Small intestine (tissue), 7 donors: ENCODE data around the gene TSKU. TPM values are rescaled to one million over a fixed set of nuclear protein-coding genes. Genes with fewer than 3 reads are reported as not detected.
A peak's percentile ranks its signal among the peaks of the same experiment; 100 is the strongest.

Experiments
- DNase-seq, 2 donors: peaks; one replicate each; pipeline versions ENCODE4 v3.0.0 to v3.0.0-alpha.2; 2013
- FAIRE-seq: peaks from 2 replicates; lab custom pipeline; 2012; peaks lifted over from hg19 to GRCh38; lab: Jason Lieb, UNC
- H3K27ac ChIP-seq, 3 donors: one replicate each; pipeline ENCODE4 v1.5.1; 2013; ENCODE audit warnings: low read length in 2 of 3, mild to moderate bottlenecking in 2 of 3, control low read depth in 1 of 3, inconsistent platforms in 1 of 3, low read depth in 1 of 3, moderate library complexity in 1 of 3
- H3K27me3 ChIP-seq, 3 donors: one replicate each; pipeline ENCODE4 v1.6.1; 2013; ENCODE audit warnings: low read length in 3 of 3, inconsistent platforms in 1 of 3; ENCODE audit not compliant: control insufficient read depth in 3 of 3, insufficient read depth in 3 of 3
- H3K36me3 ChIP-seq, 3 donors: one replicate each; pipeline ENCODE4 v1.6.1; 2013; ENCODE audit warnings: low read length in 3 of 3, inconsistent platforms in 1 of 3, low read depth in 1 of 3, mild to moderate bottlenecking in 1 of 3, moderate library complexity in 1 of 3; ENCODE audit not compliant: control insufficient read depth in 3 of 3, insufficient read depth in 2 of 3
- H3K4me1 ChIP-seq, 3 donors: one replicate each; pipeline ENCODE4 v1.6.1; 2013; ENCODE audit warnings: low read length in 2 of 3, inconsistent platforms in 1 of 3, low read depth in 1 of 3, mild to moderate bottlenecking in 1 of 3, moderate library complexity in 1 of 3; ENCODE audit not compliant: control insufficient read depth in 3 of 3, insufficient read depth in 2 of 3
- H3K4me3 ChIP-seq, 3 donors: one replicate each; pipeline ENCODE4 v1.5.1; 2013; ENCODE audit warnings: low read length in 3 of 3, control low read depth in 1 of 3, inconsistent platforms in 1 of 3, low read depth in 1 of 3, mild to moderate bottlenecking in 1 of 3, moderate library complexity in 1 of 3
- H3K9me3 ChIP-seq, 2 donors: one replicate each; pipeline ENCODE4 v1.6.1; 2013; ENCODE audit warnings: low read depth in 1 of 2, low read length in 1 of 2; ENCODE audit not compliant: control insufficient read depth in 2 of 2, insufficient read depth in 1 of 2
- WGBS, 3 donors: extraction: QIAGEN DNeasy Blood & Tissue Kit; methylation state at CpG; one replicate each; pipeline ENCODE4 v1.1.7; 2013; 5-methylcytosine and 5-hydroxymethylcytosine counted together
- polyA plus RNA-seq, 4 donors: library from polyadenylated mRNA; stranded (reverse) in 3 of 4; unstranded in 1 of 4; fragments of 200-250 nt in 3 of 4; fragments of 120-200 nt in 1 of 4; gene quantifications; one replicate each; pipeline versions ENCODE4 v1.2.1 to v1.2.3, GENCODE V29; 2013
- donor health status: healthy with polysubstance abuse.
- donor health status: control.
- donor health status: control.
- donor health status: Bipolar disorder and iron deficiency.
- donor health status: healthy.

Gene TSKU
- polyA plus RNA-seq, 4 donors, result 21.9 to 42.7 (median 26.2) TPM

GRCh38 chr11:76846441-76846840, 63.3 kb downstream of the TSKU start:
- Histone ChIP-seq H3K36me3 (no peaks in the 10 kb centered on the region), H3K4me1 (peaks cover 0 to 1% (median 0%) of the 10 kb centered on the region in 3 donors), H3K4me3 (no peak overlapping the region), H3K9me3 (no peaks in the 10 kb centered on the region), H3K27ac (no peak overlapping the region), H3K27me3 (peaks cover 0 to 3% (median 0%) of the 10 kb centered on the region in 3 donors)
- DNase-seq (peak in 1 of 2 donors; percentile 70), FAIRE-seq (no peak)
- WGBS, 3 donors, result 42 to 69% (median 43%) methylated on average over 3 of the region's 3 CpGs

Other genes with a start within 250 kb of the TSKU start
- 10 to 100 TPM in 2 of 4 donors, 1 to 10 TPM in 2; 2.2 to 44.7 (median 7.3) TPM for gene LRRC32, start 112.6 kb upstream of the TSKU start, polyA plus RNA-seq
- 1 to 10 TPM; 3.8 to 9.5 (median 6.0) TPM for gene ACER3, start 77.6 kb downstream of the TSKU start, polyA plus RNA-seq